HepG2 (cell line): Measurements from ENCODE around the gene SLC17A8. TPM values are rescaled to one million over a fixed set of nuclear protein-coding genes. Genes with fewer than 3 reads are reported as not detected.
A peak's percentile ranks its signal among the peaks of the same experiment; 100 is the strongest.

Experiments used
- ADNP ChIP-seq: sonication (generic); formaldehyde crosslinking; IDR thresholded peaks from 2 replicates; pipeline ENCODE4 v1.4.0; 2020; ENCODE audit warnings: missing genetic modification reagents
- DZIP1 ChIP-seq: sonication (generic); formaldehyde crosslinking; IDR thresholded peaks from 2 replicates; pipeline ENCODE4 v1.5.0; 2020; ENCODE audit warnings: mild to moderate bottlenecking, missing genetic modification reagents
- EP300 ChIP-seq, 3 experiments: sonication (generic) in 1 of 3; formaldehyde crosslinking in 1 of 3; IDR thresholded peaks; 2 replicates each; pipeline versions ENCODE4 v1.5.1 to v1.6.1; 2011 to 2020; ENCODE audit warnings: low read depth in 2 of 3, low read length in 2 of 3, borderline replicate concordance in 1 of 3, improper control_type of control experiment in 1 of 3, mild to moderate bottlenecking in 1 of 3, missing genetic modification reagents in 1 of 3, moderate library complexity in 1 of 3
- KLF15 ChIP-seq: sonication (generic); formaldehyde crosslinking; IDR thresholded peaks from 2 replicates; pipeline ENCODE4 v1.8.1; 2023; ENCODE audit warnings: borderline replicate concordance, mild to moderate bottlenecking, inconsistent platforms, missing genetic modification reagents, mixed read lengths
- NCOA2 ChIP-seq: sonication (generic); formaldehyde crosslinking; IDR thresholded peaks from 2 replicates; pipeline ENCODE4 v1.8.0; 2022; ENCODE audit warnings: inconsistent platforms
- POLR2G ChIP-seq: fragments of 200-400 bp; formaldehyde crosslinking; IDR thresholded peaks from 2 replicates; pipeline ENCODE4 v1.6.1; 2018; ENCODE audit warnings: mild to moderate bottlenecking, low read depth, low read length, moderate library complexity
- PRPF4 ChIP-seq: fragments of 200-400 bp; formaldehyde crosslinking; IDR thresholded peaks from 2 replicates; pipeline ENCODE4 v1.6.1; 2016; ENCODE audit warnings: low read length, low read depth; ENCODE audit not compliant: poor library complexity, severe bottlenecking
- SIN3B ChIP-seq: fragments of 150-350 bp; IDR thresholded peaks from 2 replicates; pipeline ENCODE4 v1.6.1; 2014; ENCODE audit warnings: low read length
- YEATS4 ChIP-seq: sonication (generic); formaldehyde crosslinking; IDR thresholded peaks from 2 replicates; pipeline ENCODE4 v1.4.0; 2020; ENCODE audit warnings: missing genetic modification reagents, borderline replicate concordance
- ZNF160 ChIP-seq: sonication (generic); formaldehyde crosslinking; IDR thresholded peaks from 2 replicates; pipeline ENCODE4 v1.8.0; 2022; ENCODE audit warnings: mild to moderate bottlenecking, inconsistent platforms, missing genetic modification reagents
- ZNF318 ChIP-seq: sonication (generic); formaldehyde crosslinking; IDR thresholded peaks from 2 replicates; pipeline ENCODE4 v1.4.0; 2020; ENCODE audit warnings: mild to moderate bottlenecking, missing genetic modification reagents
- ZNF335 ChIP-seq: sonication (generic); formaldehyde crosslinking; IDR thresholded peaks from 2 replicates; pipeline ENCODE4 v1.4.0; 2020; ENCODE audit warnings: missing genetic modification reagents
- ZNF362 ChIP-seq: sonication (generic); formaldehyde crosslinking; IDR thresholded peaks from 2 replicates; pipeline ENCODE4 v1.4.0; 2020; ENCODE audit warnings: missing genetic modification reagents, mild to moderate bottlenecking, borderline replicate concordance
- ZNF709 ChIP-seq: sonication (generic); formaldehyde crosslinking; IDR thresholded peaks from 2 replicates; pipeline ENCODE4 v1.5.0; 2020; ENCODE audit warnings: mild to moderate bottlenecking, missing genetic modification reagents
- polyA plus RNA-seq, 8 experiments: library from polyadenylated mRNA; depleted of rRNA in 3 of 8; stranded (reverse) in 7 of 8; unstranded in 1 of 8; fragments of >200 nt; fragmentation: Illumina TruSeq in 4 of 8; extraction: Trizol in 4 of 8; gene quantifications; 2 replicates each; pipeline versions ENCODE4 v1.2.1 to v1.2.3, GENCODE V29; 2011 to 2016; ENCODE audit warnings: low read depth in 4 of 8, missing spikeins in 1 of 8, mixed read lengths in 1 of 8; ENCODE audit not compliant: insufficient read depth in 1 of 8
- total RNA-seq, 5 experiments: library from RNA; depleted of rRNA; stranded (reverse); fragments of >200 nt; fragmentation: Illumina TruSeq; extraction: Trizol; gene quantifications; 2 replicates each; pipeline ENCODE4 v1.2.3, GENCODE V29; 2016; ENCODE audit warnings: low read depth in 1 of 5

SLC17A8 gene
- total and polyA plus RNA-seq, 2 of the 13 experiments (the other 11 are each of a cell fraction or from before 2014, with no cell fraction given), result 0.07 to 0.15 TPM

GRCh38 chr12:100437038-100437841, 80.4 kb downstream of the SLC17A8 start (continued):
- peak; percentile 95 for TF ChIP-seq ZNF362 (CRISPR knock-in tag)
- no peak for TF ChIP-seq ZNF318 (CRISPR knock-in tag)
- no peak for TF ChIP-seq KLF15 (CRISPR knock-in tag)
- TF ChIP-seq YEATS4 (CRISPR knock-in tag), result peak; percentile 67; the same call in 1 of the 2 replicates
- no peak for TF ChIP-seq DZIP1 (CRISPR knock-in tag)
- no peak for TF ChIP-seq ADNP (CRISPR knock-in tag)
- 0 out of 2 replicates have a peak, but pooled peaks have one; percentile 58 for TF ChIP-seq ZNF709 (CRISPR knock-in tag)
- peak; percentile 93 to 100 for TF ChIP-seq EP300 (IDR thresholded peaks at IDR 0.05; ENCODE audit: low read depth in 2 of 2, low read length in 2 of 2)
- peak; percentile 98 for TF ChIP-seq EP300 (CRISPR knock-in tag; IDR thresholded peaks at IDR 0.05; ENCODE audit: borderline replicate concordance)
- TF ChIP-seq ZNF160 (CRISPR knock-in tag), result 0 out of 2 replicates have a peak, but pooled peaks have one; percentile 45
- TF ChIP-seq NCOA2, result peak; percentile 99
- no peak for TF ChIP-seq SIN3B
- TF ChIP-seq POLR2G, result no peak
- 0 out of 2 replicates have a peak, but pooled peaks have one; percentile 59 for TF ChIP-seq ZNF335
- no peak for TF ChIP-seq PRPF4
